ENCODE measurements around the gene SPDL1. TPM values are rescaled to one million over a fixed set of nuclear protein-coding genes. Genes with fewer than 3 reads are reported as not detected.

Gene SPDL1
- total and polyA plus RNA-seq, 4 donors, result 0.89 to 11.5 (median 3.0) TPM

GRCh38 chr5:169545762-169546161 lies 37.8 kb upstream of the SPDL1 start:
- WGBS, result 66% methylated on average over 1 of the region's 1 CpG
- Histone ChIP-seq H3K27me3 (ENCODE audit: control insufficient read depth in 4 of 4, insufficient read depth in 4 of 4, low read length in 3 of 4) (peaks cover 0 to 4% (median 2%) of the 10 kb centered on the region in 4 donors), H3K36me3 (ENCODE audit: control insufficient read depth in 4 of 4, insufficient read depth in 3 of 4, low read depth in 1 of 4, low read length in 3 of 4) (no peaks in the 10 kb centered on the region), H3K9me3 (ENCODE audit: control insufficient read depth in 4 of 4, low read length in 3 of 4) (no peaks in the 10 kb centered on the region), H3K4me3 (ENCODE audit: low read depth in 1 of 3, low read length in 3 of 3) (no peak overlapping the region), H3K9ac (ENCODE audit: low read depth in 1 of 2, low read length in 2 of 2) (no peak overlapping the region), H3K4me1 (ENCODE audit: control insufficient read depth in 4 of 4, insufficient read depth in 4 of 4, low read length in 3 of 4) (no peaks in the 10 kb centered on the region), H3K27ac (ENCODE audit: low read depth in 1 of 2, low read length in 2 of 2) (no peak overlapping the region)
- TF ChIP-seq MAX (IDR thresholded peaks at IDR 0.05) (no peak), ZBTB33 (IDR thresholded peaks at IDR 0.05) (no peak), ATF3 (IDR thresholded peaks at IDR 0.05) (no peak), GABPA (IDR thresholded peaks at IDR 0.05 in 1 of 2, conservative IDR thresholded peaks at IDR 0.05 in 1 of 2) (no peak), TAF1 (conservative IDR thresholded peaks at IDR 0.05) (no peak), YY1 (IDR thresholded peaks at IDR 0.05) (no peak), RAD21 (IDR thresholded peaks at IDR 0.05) (no peak), REST (IDR thresholded peaks at IDR 0.05) (no peak), RXRA (IDR thresholded peaks at IDR 0.05) (no peak), HNF4G (IDR thresholded peaks at IDR 0.05) (no peak)
- no peak for DNase-seq (ENCODE audit: low spot score)

GRCh38 chr5:169546346-169546745 lies 37.2 kb upstream of the SPDL1 start:
- H3K4me1 ChIP-seq (ENCODE audit: control insufficient read depth in 4 of 4, insufficient read depth in 4 of 4, low read length in 3 of 4), result no peaks in the 10 kb centered on the region
- 69% methylated on average over 3 of the region's 3 CpGs for WGBS
- no peak overlapping the region for H3K9ac ChIP-seq (ENCODE audit: low read depth in 1 of 2, low read length in 2 of 2)
- no peak overlapping the region for H3K4me3 ChIP-seq (ENCODE audit: low read depth in 1 of 3, low read length in 3 of 3)
- no peaks in the 10 kb centered on the region for H3K9me3 ChIP-seq (ENCODE audit: control insufficient read depth in 4 of 4, low read length in 3 of 4)
- H3K36me3 ChIP-seq (ENCODE audit: control insufficient read depth in 4 of 4, insufficient read depth in 3 of 4, low read depth in 1 of 4, low read length in 3 of 4), result no peaks in the 10 kb centered on the region
- TF ChIP-seq REST (IDR thresholded peaks at IDR 0.05) (no peak), RXRA (IDR thresholded peaks at IDR 0.05) (no peak), TAF1 (conservative IDR thresholded peaks at IDR 0.05) (no peak), GABPA (IDR thresholded peaks at IDR 0.05 in 1 of 2, conservative IDR thresholded peaks at IDR 0.05 in 1 of 2) (no peak), CTCF (IDR thresholded peaks at IDR 0.05; ENCODE audit: low read depth, low read length, missing input control) (no peak), HNF4G (IDR thresholded peaks at IDR 0.05) (no peak), NR2F2 (IDR thresholded peaks at IDR 0.05) (no peak), ATF3 (IDR thresholded peaks at IDR 0.05) (no peak), YY1 (IDR thresholded peaks at IDR 0.05) (no peak), RAD21 (IDR thresholded peaks at IDR 0.05) (no peak), FOXA2 (IDR thresholded peaks at IDR 0.05) (no peak), JUND (IDR thresholded peaks at IDR 0.05) (no peak), HNF4A (conservative IDR thresholded peaks at IDR 0.05) (no peak), EGR1 (IDR thresholded peaks at IDR 0.05; ENCODE audit: low read depth in 2 of 2) (no peak), FOXA1 (IDR thresholded peaks at IDR 0.05) (no peak), MAX (IDR thresholded peaks at IDR 0.05) (no peak)
- H3K27ac ChIP-seq (ENCODE audit: low read depth in 1 of 2, low read length in 2 of 2), result no peak overlapping the region
- DNase-seq (ENCODE audit: low spot score), result no peak
- peaks cover 0 to 4% (median 2%) of the 10 kb centered on the region in 4 donors for H3K27me3 ChIP-seq (ENCODE audit: control insufficient read depth in 4 of 4, insufficient read depth in 4 of 4, low read length in 3 of 4)

Measured in liver (tissue), 9 donors.